ENCODE results near the gene ATP9A.
"Not testable (repeated sequence)": the region's sequence is repeated elsewhere in the genome, so short reads cannot be mapped to it uniquely, and the experiment has no call there.

ATP9A gene

DNA sequence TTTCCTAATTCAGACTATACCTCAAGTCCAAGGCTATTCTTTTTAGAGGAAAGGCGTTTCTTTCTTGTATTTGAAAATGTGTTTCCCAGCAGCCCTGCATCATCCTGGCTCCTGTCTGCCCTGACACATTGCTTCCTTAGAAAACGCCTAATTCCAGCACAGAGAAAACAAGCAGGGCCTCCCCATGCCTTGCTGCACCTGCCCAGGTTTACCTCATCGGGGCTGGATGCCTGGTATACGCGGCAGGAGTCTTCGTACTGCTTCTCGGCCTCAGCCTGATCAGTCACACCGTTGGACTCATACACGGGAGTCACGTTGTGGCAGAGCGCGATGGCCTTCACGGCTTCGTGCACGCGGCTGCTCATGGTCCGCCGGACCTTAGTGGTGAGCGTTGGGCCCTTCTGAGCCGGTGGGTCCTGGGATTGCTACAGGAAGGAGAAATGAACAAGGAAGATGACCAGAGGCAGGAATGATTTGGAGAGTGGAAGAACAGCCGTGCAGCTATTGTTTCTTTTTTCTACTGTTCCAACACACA is 111.4 kb downstream of the ATP9A start:
- Histone ChIP-seq H3K9ac (ENCODE audit: insufficient read length) (no peak overlapping the region), H3K27ac (no peak overlapping the region), H3K9me3 (ENCODE audit: low read depth, low read length) (no peaks in the 10 kb centered on the region), H3K36me3 (ENCODE audit: insufficient read depth, low read length) (no peaks in the 10 kb centered on the region), H3K4me3 (no peak overlapping the region)
- no peak for DNase-seq (ENCODE audit: low read depth, low spot score)
- no peak for TF ChIP-seq FOXP2 (optimal IDR thresholded peaks at IDR 0.05; ENCODE audit: control extremely low read depth, extremely low read length, insufficient read depth)
- TF ChIP-seq EZH2 (IDR thresholded peaks at IDR 0.05): no peak
- TF ChIP-seq POLR2AphosphoS5 (IDR thresholded peaks at IDR 0.05; ENCODE audit: borderline replicate concordance, low read depth, low read length): no peak

GRCh38 chr20:51656089-51656488 is 112.1 kb downstream of the ATP9A start:
- not testable (repeated sequence) for H3K27ac ChIP-seq; H3K36me3 ChIP-seq (ENCODE audit: insufficient read depth, low read length)

GRCh38 chr20:51654495-51654894 is 113.7 kb downstream of the ATP9A start:
- Histone ChIP-seq H3K27ac (no peak overlapping the region), H3K4me3 (no peak overlapping the region), H3K36me3 (ENCODE audit: insufficient read depth, low read length) (no peaks in the 10 kb centered on the region), H3K9me3 (ENCODE audit: low read depth, low read length) (no peaks in the 10 kb centered on the region), H3K9ac (ENCODE audit: insufficient read length) (no peak overlapping the region)
- TF ChIP-seq FOXP2 (optimal IDR thresholded peaks at IDR 0.05; ENCODE audit: control extremely low read depth, extremely low read length, insufficient read depth): no peak
- TF ChIP-seq EZH2 (IDR thresholded peaks at IDR 0.05): no peak
- no peak for TF ChIP-seq POLR2AphosphoS5 (IDR thresholded peaks at IDR 0.05; ENCODE audit: borderline replicate concordance, low read depth, low read length)
- no peak for DNase-seq (ENCODE audit: low read depth, low spot score)

More at GRCh38 chr20:51656089-51656488, 112.1 kb downstream of the ATP9A start:
- H3K4me3 ChIP-seq; H3K9me3 ChIP-seq (ENCODE audit: low read depth, low read length); DNase-seq (ENCODE audit: low read depth, low spot score); H3K9ac ChIP-seq (ENCODE audit: insufficient read length): not testable (repeated sequence)

DNA sequence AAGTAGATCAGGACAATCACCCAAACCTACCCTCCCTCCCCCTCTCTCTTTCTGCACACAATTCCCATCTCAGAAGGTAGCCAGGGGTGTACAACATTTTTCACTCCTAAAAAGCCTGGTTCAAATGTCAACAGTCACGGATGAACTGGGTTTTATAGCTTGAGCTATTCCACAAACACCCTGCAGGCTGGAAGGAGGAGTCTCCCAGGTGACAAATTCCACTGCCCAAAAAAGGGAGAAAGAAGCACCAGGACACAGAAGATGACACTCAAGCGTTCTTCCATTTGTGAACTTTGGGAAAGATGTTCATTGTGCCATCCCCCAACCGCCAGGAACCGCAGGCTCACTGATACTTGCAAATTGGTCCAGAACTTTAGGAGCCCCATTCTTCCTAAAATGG is 114.1 kb downstream of the ATP9A start:
- Histone ChIP-seq H3K27ac (no peak overlapping the region), H3K36me3 (ENCODE audit: insufficient read depth, low read length) (no peaks in the 10 kb centered on the region), H3K9me3 (ENCODE audit: low read depth, low read length) (no peaks in the 10 kb centered on the region), H3K9ac (ENCODE audit: insufficient read length) (no peak overlapping the region), H3K4me3 (no peak overlapping the region)
- DNase-seq (ENCODE audit: low read depth, low spot score): no peak
- TF ChIP-seq FOXP2 (optimal IDR thresholded peaks at IDR 0.05; ENCODE audit: control extremely low read depth, extremely low read length, insufficient read depth) (no peak), EZH2 (IDR thresholded peaks at IDR 0.05) (no peak), POLR2AphosphoS5 (IDR thresholded peaks at IDR 0.05; ENCODE audit: borderline replicate concordance, low read depth, low read length) (no peak)

DNA sequence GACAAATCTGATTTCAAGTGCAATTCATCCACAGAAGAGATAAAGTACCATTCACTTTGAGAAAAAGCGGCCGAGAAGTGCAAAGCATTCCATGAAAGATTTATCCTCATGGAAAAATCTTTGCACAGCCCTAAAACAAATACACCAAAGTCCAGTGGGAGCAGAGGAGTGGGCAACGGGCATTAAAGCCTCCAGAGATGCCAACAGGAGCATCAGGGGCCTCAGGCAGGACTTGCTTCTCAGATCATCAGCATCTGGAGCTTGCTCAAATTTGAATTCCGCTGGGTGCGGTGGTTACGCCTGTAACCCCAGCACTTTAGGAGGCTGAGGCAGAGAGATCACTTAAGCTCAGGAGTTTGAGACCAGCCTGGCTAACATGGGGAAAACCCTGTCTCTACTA is 115.0 kb downstream of the ATP9A start:
- H3K9me3 ChIP-seq (ENCODE audit: low read depth, low read length): no peaks in the 10 kb centered on the region
- H3K27ac ChIP-seq: no peak overlapping the region
- DNase-seq (ENCODE audit: low read depth, low spot score): no peak
- no peaks in the 10 kb centered on the region for H3K36me3 ChIP-seq (ENCODE audit: insufficient read depth, low read length)
- no peak overlapping the region for H3K9ac ChIP-seq (ENCODE audit: insufficient read length)
- TF ChIP-seq EZH2 (IDR thresholded peaks at IDR 0.05) (no peak), POLR2AphosphoS5 (IDR thresholded peaks at IDR 0.05; ENCODE audit: borderline replicate concordance, low read depth, low read length) (no peak), FOXP2 (optimal IDR thresholded peaks at IDR 0.05; ENCODE audit: control extremely low read depth, extremely low read length, insufficient read depth) (no peak)
- H3K4me3 ChIP-seq: no peak overlapping the region

- Histone ChIP-seq H3K4me3 (peak overlapping the region; percentile 51), H3K27ac (peak overlapping the region; percentile 76), H3K9ac (ENCODE audit: insufficient read length) (no peak overlapping the region), H3K9me3 (ENCODE audit: low read depth, low read length) (no peaks in the 10 kb centered on the region), H3K36me3 (ENCODE audit: insufficient read depth, low read length) (no peaks in the 10 kb centered on the region)
- peak; percentile 58; the same call in 1 of the 2 replicates for TF ChIP-seq POLR2AphosphoS5 (IDR thresholded peaks at IDR 0.05; ENCODE audit: borderline replicate concordance, low read depth, low read length)
- no peak for TF ChIP-seq FOXP2 (optimal IDR thresholded peaks at IDR 0.05; ENCODE audit: control extremely low read depth, extremely low read length, insufficient read depth)
- no peak for TF ChIP-seq EZH2 (IDR thresholded peaks at IDR 0.05)
- peak; percentile 88 for DNase-seq (ENCODE audit: low read depth, low spot score)
Observed at GRCh38 chr20:51651921-51652549, 116.2 kb downstream of the ATP9A start.

DNA sequence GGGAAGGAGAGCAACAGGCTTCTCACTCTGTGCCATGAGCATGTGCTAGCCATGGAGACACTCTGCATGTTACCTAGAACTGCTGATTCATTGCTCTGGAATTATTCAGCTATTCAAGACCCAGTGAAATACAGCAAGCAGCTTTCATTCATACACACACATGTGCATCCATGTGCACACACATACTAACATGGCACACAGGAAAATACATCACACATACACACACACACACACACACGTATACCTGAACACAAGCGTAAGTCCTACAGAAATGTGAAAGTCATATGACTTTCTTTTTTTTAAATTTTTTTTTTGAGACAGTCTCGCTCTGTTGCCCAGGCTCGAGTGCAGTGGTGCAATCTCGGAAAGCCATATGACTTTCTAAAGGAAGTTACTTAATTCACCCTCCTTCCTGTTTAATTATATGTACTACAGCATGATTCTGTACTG is 117.5 kb downstream of the ATP9A start:
- Histone ChIP-seq H3K4me3 (no peak overlapping the region), H3K27ac (peak overlapping the region; percentile 55; the same call in 1 of the 2 replicates), H3K9me3 (ENCODE audit: low read depth, low read length) (no peaks in the 10 kb centered on the region), H3K9ac (ENCODE audit: insufficient read length) (no peak overlapping the region), H3K36me3 (ENCODE audit: insufficient read depth, low read length) (no peaks in the 10 kb centered on the region)
- DNase-seq (ENCODE audit: low read depth, low spot score): peak; percentile 73
- TF ChIP-seq EZH2 (IDR thresholded peaks at IDR 0.05): no peak
- no peak for TF ChIP-seq POLR2AphosphoS5 (IDR thresholded peaks at IDR 0.05; ENCODE audit: borderline replicate concordance, low read depth, low read length)
- TF ChIP-seq FOXP2 (optimal IDR thresholded peaks at IDR 0.05; ENCODE audit: control extremely low read depth, extremely low read length, insufficient read depth): no peak

- TF ChIP-seq POLR2AphosphoS5 (IDR thresholded peaks at IDR 0.05; ENCODE audit: borderline replicate concordance, low read depth, low read length) (no peak), FOXP2 (optimal IDR thresholded peaks at IDR 0.05; ENCODE audit: control extremely low read depth, extremely low read length, insufficient read depth) (no peak), EZH2 (IDR thresholded peaks at IDR 0.05) (no peak)
- DNase-seq (ENCODE audit: low read depth, low spot score): no peak
- Histone ChIP-seq H3K36me3 (ENCODE audit: insufficient read depth, low read length) (no peaks in the 10 kb centered on the region), H3K9me3 (ENCODE audit: low read depth, low read length) (no peaks in the 10 kb centered on the region), H3K27ac (no peak overlapping the region), H3K4me3 (no peak overlapping the region), H3K9ac (ENCODE audit: insufficient read length) (no peak overlapping the region)
Observed at GRCh38 chr20:51648571-51648947, 119.6 kb downstream of the ATP9A start.

All from SK-N-MC (cell line).